ENCODE results near the gene SAXO2.
A peak's percentile ranks its signal among the peaks of the same experiment; 100 is the strongest.
"Not testable (repeated sequence)": the region's sequence is repeated elsewhere in the genome, so short reads cannot be mapped to it uniquely, and the experiment has no call there.

Gene SAXO2

DNA sequence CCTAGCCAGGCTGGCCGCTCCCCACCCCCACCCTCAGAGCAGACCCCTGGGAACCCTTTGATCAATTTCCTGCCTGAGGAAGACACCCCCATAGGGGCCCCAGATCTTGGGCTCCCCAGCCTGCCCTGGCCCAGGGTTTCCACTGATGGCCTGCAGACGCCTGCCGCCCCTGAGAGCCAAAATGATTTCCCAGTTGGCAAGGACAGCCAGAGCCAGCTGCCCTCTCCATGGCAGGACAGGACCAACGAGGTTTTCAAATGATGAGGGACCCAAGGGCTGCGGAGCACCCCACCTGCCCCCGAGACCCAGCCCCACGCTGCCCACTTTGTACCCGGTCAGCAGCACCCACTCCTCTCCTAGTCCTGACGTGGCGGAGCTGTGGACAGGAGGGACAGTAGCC, 64.8 kb downstream of the SAXO2 start:
- not testable (repeated sequence) for H3K9me3 Mint-ChIP-seq; DNase-seq (ENCODE audit: low spot score in 2 of 2); H3K27ac Mint-ChIP-seq; H3K4me3 Mint-ChIP-seq; H3K4me1 Mint-ChIP-seq; H3K27me3 Mint-ChIP-seq; ATAC-seq (ENCODE audit: low read depth); H3K36me3 Mint-ChIP-seq

DNA sequence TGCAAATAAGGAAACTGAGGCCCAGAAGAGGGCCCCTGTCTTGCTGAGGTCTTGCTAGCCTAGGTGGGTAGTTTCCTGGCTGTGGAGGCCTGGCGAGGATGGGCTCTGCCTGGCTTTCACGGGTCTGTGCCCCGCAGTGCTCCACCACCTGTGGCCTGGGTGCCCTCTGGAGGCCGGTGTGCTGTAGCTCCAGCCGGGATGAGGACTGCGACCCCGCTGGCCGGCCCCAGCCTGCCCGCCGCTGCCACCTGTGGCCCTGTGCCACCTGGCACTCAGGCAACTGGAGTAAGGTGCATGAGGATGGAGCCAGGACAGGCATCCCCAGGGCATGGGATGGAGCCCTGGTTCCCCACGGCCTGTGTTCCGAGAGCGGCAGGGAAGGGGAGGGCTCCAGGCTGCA, 66.4 kb downstream of the SAXO2 start:
- H3K9me3 Mint-ChIP-seq; ATAC-seq (ENCODE audit: low read depth); H3K27ac Mint-ChIP-seq; H3K4me1 Mint-ChIP-seq; H3K4me3 Mint-ChIP-seq; H3K27me3 Mint-ChIP-seq; H3K36me3 Mint-ChIP-seq; DNase-seq (ENCODE audit: low spot score in 2 of 2): not testable (repeated sequence)

DNA sequence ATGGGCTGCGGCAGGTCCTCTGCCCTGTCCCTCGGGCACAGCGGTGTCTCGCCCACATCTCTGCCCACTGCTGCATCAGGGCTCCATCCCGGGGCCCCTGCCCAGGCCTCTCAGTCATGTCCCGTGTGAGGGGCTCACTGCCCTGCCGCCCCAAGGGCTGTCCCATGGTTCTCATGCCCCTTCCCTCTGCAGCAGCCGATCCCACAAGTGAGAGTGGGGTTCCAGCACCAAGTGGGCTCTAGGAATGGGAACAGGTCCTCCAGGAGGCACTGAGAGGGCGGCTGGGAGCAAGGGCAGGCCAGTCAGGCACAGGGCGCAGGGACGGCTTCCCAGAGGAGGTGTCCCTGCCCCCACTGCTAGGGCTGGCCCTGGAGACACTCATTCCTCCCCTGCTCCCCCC, 68.3 kb downstream of the SAXO2 start:
- not testable (repeated sequence) for ATAC-seq (ENCODE audit: low read depth); H3K27ac Mint-ChIP-seq; H3K36me3 Mint-ChIP-seq; H3K9me3 Mint-ChIP-seq; H3K4me3 Mint-ChIP-seq; H3K27me3 Mint-ChIP-seq; H3K4me1 Mint-ChIP-seq
- DNase-seq (ENCODE audit: low spot score in 2 of 2): peak in 1 of 2 donors; percentile 6

DNA sequence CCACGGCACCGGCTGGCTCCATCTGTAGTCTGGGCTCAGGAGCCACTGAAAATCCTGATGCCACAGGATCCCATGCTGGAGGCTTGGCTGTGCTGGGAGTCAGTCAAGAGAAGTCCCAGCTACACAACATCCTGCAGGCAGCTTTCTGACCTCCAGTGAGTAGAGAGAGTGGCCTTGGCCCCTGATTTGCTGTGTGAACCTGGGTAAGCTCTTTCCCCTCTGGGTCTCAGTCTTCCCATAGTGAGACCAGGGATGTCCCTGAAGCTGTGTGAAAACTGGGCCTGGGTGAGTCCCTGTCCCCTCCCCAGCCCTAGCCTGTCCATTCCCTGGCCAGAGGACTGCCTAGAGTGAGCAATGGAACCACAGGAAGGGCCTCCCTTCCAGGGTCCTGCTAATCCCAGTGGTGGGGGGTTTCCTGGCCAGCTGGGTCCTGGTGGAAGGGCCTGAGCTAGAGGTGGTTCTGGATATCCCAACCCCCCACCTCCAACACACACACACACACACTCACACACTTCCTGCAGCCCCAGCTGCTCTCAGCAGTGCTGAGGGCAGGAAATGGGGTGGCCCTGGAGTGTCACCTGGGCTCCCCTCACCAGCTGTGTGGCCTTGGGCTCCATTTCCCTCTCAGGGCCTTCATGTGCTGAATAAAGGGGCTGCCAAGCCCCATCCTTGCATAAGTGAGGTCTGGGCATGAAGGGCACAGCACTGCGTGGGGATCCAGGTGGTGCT, 69.1 kb downstream of the SAXO2 start:
- H3K4me1 Mint-ChIP-seq; DNase-seq (ENCODE audit: low spot score in 2 of 2): not testable (repeated sequence)
- peak; percentile 97 for ATAC-seq (ENCODE audit: low read depth)

DNA sequence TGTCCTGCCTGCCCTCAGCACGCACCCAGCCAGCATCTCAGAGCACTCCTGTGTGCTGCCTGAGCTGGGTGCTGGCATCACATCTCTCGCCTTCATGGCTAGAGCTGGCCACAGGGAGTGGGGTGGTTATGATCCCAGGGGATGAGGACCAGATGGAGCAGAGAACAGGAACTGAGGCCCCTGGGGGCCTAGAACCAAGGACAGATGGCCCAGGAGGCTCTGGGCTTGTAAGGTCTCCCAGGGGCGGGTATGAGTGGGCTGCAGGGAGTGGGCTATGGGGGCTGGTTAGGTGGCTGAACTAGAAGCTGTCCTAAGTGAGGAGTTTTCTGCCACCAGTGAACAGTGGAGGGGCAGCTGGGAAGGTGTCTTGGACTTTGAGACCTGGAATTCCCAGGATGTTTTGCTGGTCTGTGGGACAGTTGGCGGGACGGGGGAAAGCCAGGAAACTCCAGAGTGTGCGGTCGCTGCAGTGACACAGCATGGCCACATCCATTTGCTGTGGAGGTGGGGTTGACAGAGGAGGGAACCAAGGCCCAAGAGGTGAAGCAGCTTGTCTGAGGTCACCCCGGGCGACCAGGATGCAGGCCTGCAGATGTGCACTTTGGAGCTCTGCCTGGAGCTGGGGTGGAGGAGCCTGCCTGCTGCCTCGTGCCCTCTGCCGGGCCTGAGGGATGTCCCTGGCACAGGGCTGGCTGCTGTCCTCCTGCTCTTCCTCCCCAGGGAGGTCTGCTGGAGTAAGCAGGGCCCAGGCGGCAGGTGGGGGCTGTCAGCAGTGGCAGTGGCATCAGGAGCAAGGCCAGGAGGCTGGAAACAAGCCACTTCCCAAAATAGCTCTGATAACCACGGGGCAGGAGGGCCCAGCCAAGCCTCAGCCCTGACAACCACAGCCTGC, 70.3 kb downstream of the SAXO2 start:
- not testable (repeated sequence) for H3K9me3 Mint-ChIP-seq; H3K4me3 Mint-ChIP-seq; ATAC-seq (ENCODE audit: low read depth); H3K36me3 Mint-ChIP-seq; H3K4me1 Mint-ChIP-seq; H3K27ac Mint-ChIP-seq; H3K27me3 Mint-ChIP-seq
- DNase-seq (ENCODE audit: low spot score in 2 of 2): peak in 1 of 2 donors; percentile 11

More for the DNA sequence above, 69.1 kb downstream of the SAXO2 start:
- H3K27ac Mint-ChIP-seq, H3K9me3 Mint-ChIP-seq, H3K27me3 Mint-ChIP-seq, H3K36me3 Mint-ChIP-seq, H3K4me3 Mint-ChIP-seq: not testable (repeated sequence)

DNA sequence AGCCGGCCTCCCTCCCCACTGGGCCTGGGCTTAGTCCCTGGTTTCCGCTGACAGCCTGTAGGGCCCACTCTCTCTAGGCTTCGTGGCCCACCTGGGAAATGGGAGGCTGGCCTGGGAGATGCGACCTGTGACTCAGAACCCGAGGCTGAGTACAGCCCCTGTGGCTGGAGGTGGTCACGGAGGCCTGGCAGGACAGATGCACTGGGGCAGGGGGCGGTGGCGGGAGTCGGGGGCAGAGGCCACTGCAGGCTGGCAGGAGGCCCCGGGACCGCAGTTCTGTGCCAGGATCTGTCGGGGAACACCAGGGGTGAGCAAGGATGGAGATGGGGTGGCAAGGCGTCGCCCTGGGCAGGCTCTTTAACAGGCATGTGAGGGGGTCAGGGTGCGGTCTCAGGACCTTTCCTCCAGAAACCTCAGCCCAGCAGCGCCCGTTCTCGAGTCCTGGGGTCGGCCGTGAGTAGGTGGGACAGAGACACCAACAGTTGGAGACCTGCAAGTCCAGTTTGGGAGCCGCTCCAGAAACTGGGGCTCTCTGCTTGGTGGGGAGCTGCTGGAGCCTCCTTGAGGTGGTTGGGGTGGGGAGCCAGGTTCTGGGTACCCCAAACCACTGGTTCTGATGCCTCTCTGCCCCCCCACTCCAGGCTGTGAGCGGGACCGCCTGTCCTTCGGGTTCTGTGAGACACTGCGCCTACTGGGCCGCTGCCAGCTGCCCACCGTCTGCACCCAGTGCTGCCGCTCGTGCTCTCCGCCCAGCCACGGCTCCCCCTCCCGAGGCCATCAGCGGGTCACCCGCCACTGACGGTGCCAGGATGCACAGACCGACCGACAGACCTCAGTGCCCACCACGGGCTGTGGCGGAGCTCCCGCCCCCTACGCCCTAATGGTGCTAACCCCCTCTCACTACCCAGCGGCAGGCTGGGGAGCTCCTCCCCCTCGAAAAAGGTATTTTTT, 71.3 kb downstream of the SAXO2 start:
- H3K36me3 Mint-ChIP-seq; H3K9me3 Mint-ChIP-seq; H3K27ac Mint-ChIP-seq; H3K4me1 Mint-ChIP-seq; H3K27me3 Mint-ChIP-seq; H3K4me3 Mint-ChIP-seq; ATAC-seq (ENCODE audit: low read depth); DNase-seq (ENCODE audit: low spot score in 2 of 2): not testable (repeated sequence)
